WTC11 (cell line): ENCODE results near the gene MCCC1. TPM values are rescaled to one million over a fixed set of nuclear protein-coding genes. Genes with fewer than 3 reads are reported as not detected.

Source experiments
- ATAC-seq: fragments of 200-7000 bp; cut with Tn5 transposase; 2 replicates; pipeline ENCODE4 v1.10.0; 2021; ENCODE audit warnings: mild to moderate bottlenecking, moderate library complexity
- CTCF ChIA-PET: fragments of 300-600 bp; sonication (Branson Sonifier 250); formaldehyde crosslinking; loops from one replicate; lab custom pipeline; 2021; ENCODE audit warnings: antibody characterized with exemption; lab: Charles Lee
- POLR2A ChIA-PET: fragments of 350-600 bp; sonication (Branson Sonifier 250); formaldehyde crosslinking; loops from one replicate; lab custom pipeline; 2021; ENCODE audit warnings: antibody characterized with exemption; lab: Charles Lee
- DNase-seq: peaks from one replicate; pipeline ENCODE4 v3.0.0; 2021; ENCODE audit warnings: low spot score
- H3K27ac Mint-ChIP-seq: 2 replicates; pipeline ENCODE4 v1.8.0; 2021; ENCODE audit warnings: mixed read lengths
- H3K27me3 Mint-ChIP-seq: 2 replicates; pipeline ENCODE4 v1.8.0; 2021; ENCODE audit warnings: low read depth, mild to moderate bottlenecking, moderate library complexity, mixed read lengths
- H3K36me3 Mint-ChIP-seq: 2 replicates; pipeline ENCODE4 v1.8.0; 2021; ENCODE audit warnings: mixed read lengths
- H3K4me1 Mint-ChIP-seq: 2 replicates; pipeline ENCODE4 v1.8.0; 2022; ENCODE audit warnings: mixed read lengths
- H3K4me3 Mint-ChIP-seq: 2 replicates; pipeline ENCODE4 v1.8.0; 2021; ENCODE audit warnings: mild to moderate bottlenecking, moderate library complexity, mixed read lengths
- H3K9me3 Mint-ChIP-seq: 2 replicates; pipeline ENCODE4 v1.8.0; 2021; ENCODE audit warnings: mixed read lengths
- AFF4 ChIP-seq: sonication (generic); formaldehyde crosslinking; IDR thresholded peaks from 2 replicates; pipeline ENCODE4 v1.8.1; 2023; ENCODE audit warnings: mild to moderate bottlenecking, missing genetic modification reagents, borderline replicate concordance
- ATF1 ChIP-seq: sonication (generic); formaldehyde crosslinking; IDR thresholded peaks from 2 replicates; pipeline ENCODE4 v1.8.1; 2023; ENCODE audit warnings: mild to moderate bottlenecking, moderate library complexity, missing genetic modification reagents
- CTCF ChIP-seq: fragments of 200-600 bp; IDR thresholded peaks from 2 replicates; pipeline ENCODE4 v1.8.0; 2022; ENCODE audit warnings: antibody characterized with exemption
- ESRRA ChIP-seq: sonication (generic); formaldehyde crosslinking; IDR thresholded peaks from 2 replicates; pipeline ENCODE4 v1.8.1; 2022; ENCODE audit warnings: mild to moderate bottlenecking, missing genetic modification reagents, borderline replicate concordance
- FOXP1 ChIP-seq: sonication (generic); formaldehyde crosslinking; IDR thresholded peaks from 2 replicates; pipeline ENCODE4 v1.8.0; 2022; ENCODE audit warnings: missing genetic modification reagents, mild to moderate bottlenecking, moderate library complexity, borderline replicate concordance
- PRDM15 ChIP-seq: sonication (generic); formaldehyde crosslinking; IDR thresholded peaks from 2 replicates; pipeline ENCODE4 v1.8.0; 2022; ENCODE audit warnings: missing genetic modification reagents
- PRRX2 ChIP-seq: fragments of 250-450 bp; sonication (Bioruptor Pico); IDR thresholded peaks from 2 replicates; pipeline ENCODE4 v1.8.0; 2021; ENCODE audit warnings: mild to moderate bottlenecking
- SMAD3 ChIP-seq: sonication (generic); formaldehyde crosslinking; IDR thresholded peaks from 2 replicates; pipeline ENCODE4 v1.8.0; 2022; ENCODE audit warnings: missing genetic modification reagents, mild to moderate bottlenecking, borderline replicate concordance
- SOX15 ChIP-seq: fragments of 250-450 bp; sonication (Bioruptor Pico); IDR thresholded peaks from 2 replicates; pipeline ENCODE4 v1.9.0; 2021; ENCODE audit warnings: mild to moderate bottlenecking
- TCF7 ChIP-seq: sonication (generic); formaldehyde crosslinking; IDR thresholded peaks from 2 replicates; pipeline ENCODE4 v1.8.0; 2022; ENCODE audit warnings: mild to moderate bottlenecking, low read depth, missing genetic modification reagents, moderate library complexity
- total RNA-seq: library from RNA; stranded (reverse); gene quantifications from 3 replicates; pipeline ENCODE4 v1.2.3, GENCODE V29; 2021
- TF ChIP-seq, protein P1 (sequence below): fragments of 250-450 bp; sonication (Bioruptor Pico); IDR thresholded peaks from 2 replicates; pipeline ENCODE4 v1.8.0; 2021; ENCODE audit warnings: mild to moderate bottlenecking
- TF ChIP-seq, protein P2 (sequence below): sonication (generic); formaldehyde crosslinking; IDR thresholded peaks from 2 replicates; pipeline ENCODE4 v1.8.0; 2023; ENCODE audit warnings: missing genetic modification reagents
- TF ChIP-seq, protein P3 (sequence below): sonication (generic); formaldehyde crosslinking; conservative IDR thresholded peaks from 2 replicates; pipeline ENCODE4 v1.8.1; 2022; ENCODE audit warnings: mild to moderate bottlenecking, missing genetic modification reagents
- TF ChIP-seq, protein P4 (sequence below): fragments of 250-450 bp; sonication (Bioruptor Pico); IDR thresholded peaks from 2 replicates; pipeline ENCODE4 v1.9.0; 2021; ENCODE audit warnings: mild to moderate bottlenecking

The MCCC1 gene
- total RNA-seq, 1 experiment from 2014 or later = 19.5 TPM

DNA sequence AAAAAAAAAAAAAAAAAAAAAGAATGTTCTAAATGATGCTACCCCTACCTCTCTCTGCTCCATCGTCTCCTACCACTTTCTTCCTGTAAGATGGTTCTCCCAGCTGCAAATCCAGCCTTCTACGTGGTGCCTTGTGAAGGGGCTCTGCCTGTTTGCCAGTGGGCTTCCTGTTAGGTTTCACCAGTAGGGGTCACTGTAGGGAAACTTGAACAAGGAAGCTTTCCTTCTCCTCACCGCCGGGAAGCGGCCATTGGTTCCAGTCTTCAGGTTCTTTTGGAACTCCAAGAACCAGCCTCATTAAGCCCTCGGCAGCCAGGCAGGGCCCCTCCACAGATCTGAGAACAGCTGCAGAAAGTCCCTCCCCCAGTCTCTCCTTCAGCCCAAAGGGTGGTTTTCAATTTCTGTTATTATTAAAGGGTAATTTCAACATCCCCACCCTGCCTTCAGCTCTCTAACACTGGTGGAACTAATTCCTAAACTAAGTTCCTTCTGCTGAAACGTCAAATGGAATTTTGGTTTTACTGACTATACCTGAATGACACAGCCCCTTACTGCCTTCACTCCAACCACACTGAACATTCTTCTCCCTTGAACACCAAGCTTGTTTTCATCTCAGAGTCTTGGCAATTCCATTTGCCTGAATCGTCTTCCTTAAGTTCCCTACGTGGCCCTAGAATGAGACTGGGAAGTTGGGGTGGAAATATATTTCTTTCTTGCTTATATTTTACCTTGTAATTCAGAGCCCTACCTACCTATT lies 13.5 kb downstream of the MCCC1 start:
- Mint-ChIP-seq H3K4me3 (no peak overlapping the region), H3K27me3 (no peaks in the 10 kb centered on the region), H3K27ac (peak overlapping the region; percentile 90), H3K4me1 (0 out of 2 replicates have a peak, but pooled peaks cover 8% of the 10 kb centered on the region), H3K9me3 (peaks cover 10% of the 10 kb centered on the region), H3K36me3 (peaks cover 43% of the 10 kb centered on the region)
- TF ChIP-seq ATF1 (CRISPR knock-in tag) (no peak), CTCF (peak; percentile 70), TCF7 (CRISPR knock-in tag) (no peak)
- TF ChIP-seq, protein P1, sequence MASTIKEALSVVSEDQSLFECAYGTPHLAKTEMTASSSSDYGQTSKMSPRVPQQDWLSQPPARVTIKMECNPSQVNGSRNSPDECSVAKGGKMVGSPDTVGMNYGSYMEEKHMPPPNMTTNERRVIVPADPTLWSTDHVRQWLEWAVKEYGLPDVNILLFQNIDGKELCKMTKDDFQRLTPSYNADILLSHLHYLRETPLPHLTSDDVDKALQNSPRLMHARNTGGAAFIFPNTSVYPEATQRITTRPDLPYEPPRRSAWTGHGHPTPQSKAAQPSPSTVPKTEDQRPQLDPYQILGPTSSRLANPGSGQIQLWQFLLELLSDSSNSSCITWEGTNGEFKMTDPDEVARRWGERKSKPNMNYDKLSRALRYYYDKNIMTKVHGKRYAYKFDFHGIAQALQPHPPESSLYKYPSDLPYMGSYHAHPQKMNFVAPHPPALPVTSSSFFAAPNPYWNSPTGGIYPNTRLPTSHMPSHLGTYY (CRISPR knock-in tag) = peak; percentile 57; the same call in 1 of the 2 replicates
- ATAC-seq (peak; percentile 93), DNase-seq (peak; percentile 73)
- POLR2A ChIA-PET = interaction anchor here (0.5 to 1.1 kb wide), 2 partner anchors 11 to 85 kb away, joined by 3 read pairs; no protein-coding TSS in a partner anchor
- CTCF ChIA-PET = interaction anchor here (0.7 to 4.1 kb wide), 28 partner anchors 8 to 739 kb away, joined by 3 to 45 read pairs (median 5); partner anchors contain the start of genes MAP6D1 and MCCC1

- POLR2A ChIA-PET = no interaction called here
- Mint-ChIP-seq H3K4me1 (0 out of 2 replicates have a peak, but pooled peaks cover 3% of the 10 kb centered on the region), H3K9me3 (peaks cover 40% of the 10 kb centered on the region)
- TF ChIP-seq AFF4 (CRISPR knock-in tag) (no peak), ATF1 (CRISPR knock-in tag) (no peak)
- TF ChIP-seq, protein P2, sequence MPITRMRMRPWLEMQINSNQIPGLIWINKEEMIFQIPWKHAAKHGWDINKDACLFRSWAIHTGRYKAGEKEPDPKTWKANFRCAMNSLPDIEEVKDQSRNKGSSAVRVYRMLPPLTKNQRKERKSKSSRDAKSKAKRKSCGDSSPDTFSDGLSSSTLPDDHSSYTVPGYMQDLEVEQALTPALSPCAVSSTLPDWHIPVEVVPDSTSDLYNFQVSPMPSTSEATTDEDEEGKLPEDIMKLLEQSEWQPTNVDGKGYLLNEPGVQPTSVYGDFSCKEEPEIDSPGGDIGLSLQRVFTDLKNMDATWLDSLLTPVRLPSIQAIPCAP (CRISPR knock-in tag) = no peak
- TF ChIP-seq, all 79 proteins: peak for 0
- ATAC-seq (no peak), DNase-seq (no peak)
- CTCF ChIA-PET = interaction anchor here (1.6 kb wide), 1 partner anchor 173 kb away, joined by 3 read pairs; no protein-coding TSS in a partner anchor
- Mint-ChIP-seq H3K27me3 (0 out of 2 replicates have a peak, but pooled peaks cover 3% of the 10 kb centered on the region), H3K27ac (no peak overlapping the region), H3K4me3 (no peak overlapping the region), H3K36me3 (peaks cover 68% of the 10 kb centered on the region)
These were observed 16.9 kb downstream of the MCCC1 start for GRCh38 chr3:183082355-183082915.

DNA sequence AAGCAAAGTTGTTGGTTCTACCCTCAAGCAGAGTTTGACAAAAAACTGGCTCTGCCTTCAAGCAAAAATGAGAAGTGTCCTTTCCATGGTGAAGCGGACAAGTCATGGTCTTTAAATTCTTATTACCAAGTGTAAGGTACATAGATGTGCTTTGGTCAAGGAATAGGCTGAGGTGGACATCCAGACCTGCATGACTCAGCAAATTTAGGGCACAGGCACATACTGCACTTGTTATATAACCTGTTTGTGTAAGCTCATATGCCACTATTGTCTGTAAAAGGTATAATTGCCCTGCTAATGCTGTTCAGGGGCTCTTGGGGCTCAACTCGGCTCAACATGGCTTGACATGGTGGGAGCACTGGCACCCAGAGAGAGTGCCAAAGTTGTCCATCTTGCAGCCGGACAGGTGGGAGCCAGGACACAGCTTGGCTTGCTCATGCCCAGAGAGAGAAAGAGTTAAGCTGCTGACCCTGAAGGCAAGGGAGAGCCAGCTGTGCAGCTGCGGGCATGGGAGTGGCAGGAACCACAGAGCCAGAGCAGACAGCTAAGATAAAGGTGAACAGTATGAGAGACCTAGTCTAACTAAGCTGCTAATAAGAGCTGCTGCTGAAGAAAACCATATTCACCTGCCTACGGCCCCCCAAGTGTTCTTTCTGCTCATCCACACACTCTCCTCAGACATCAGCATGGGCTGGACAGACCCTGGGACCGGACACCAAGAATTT lies 17.7 kb downstream of the MCCC1 start:
- no peak for DNase-seq
- Mint-ChIP-seq H3K36me3 (peaks cover 73% of the 10 kb centered on the region), H3K27ac (no peak overlapping the region), H3K4me3 (no peak overlapping the region), H3K27me3 (0 out of 2 replicates have a peak, but pooled peaks cover 3% of the 10 kb centered on the region), H3K9me3 (peaks cover 48% of the 10 kb centered on the region), H3K4me1 (0 out of 2 replicates have a peak, but pooled peaks cover 3% of the 10 kb centered on the region)
- POLR2A ChIA-PET = no interaction called here
- CTCF ChIA-PET = no interaction called here
- ATAC-seq = no peak
- TF ChIP-seq SMAD3 (CRISPR knock-in tag) = no peak
- no peak for TF ChIP-seq ESRRA (CRISPR knock-in tag)
- no peak for TF ChIP-seq SOX15
- TF ChIP-seq PRRX2 (CRISPR knock-in tag) = no peak
- TF ChIP-seq PRDM15 (CRISPR knock-in tag) = no peak
- TF ChIP-seq, protein P3, sequence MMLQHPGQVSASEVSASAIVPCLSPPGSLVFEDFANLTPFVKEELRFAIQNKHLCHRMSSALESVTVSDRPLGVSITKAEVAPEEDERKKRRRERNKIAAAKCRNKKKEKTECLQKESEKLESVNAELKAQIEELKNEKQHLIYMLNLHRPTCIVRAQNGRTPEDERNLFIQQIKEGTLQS (CRISPR knock-in tag) = no peak
- TF ChIP-seq, protein P4, sequence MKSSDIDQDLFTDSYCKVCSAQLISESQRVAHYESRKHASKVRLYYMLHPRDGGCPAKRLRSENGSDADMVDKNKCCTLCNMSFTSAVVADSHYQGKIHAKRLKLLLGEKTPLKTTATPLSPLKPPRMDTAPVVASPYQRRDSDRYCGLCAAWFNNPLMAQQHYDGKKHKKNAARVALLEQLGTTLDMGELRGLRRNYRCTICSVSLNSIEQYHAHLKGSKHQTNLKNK (CRISPR knock-in tag) = no peak
- TF ChIP-seq FOXP1 = no peak
